Cardiac fibroblast (primary cell): ENCODE results near the gene DBNDD2.
A peak's percentile ranks its signal among the peaks of the same experiment; 100 is the strongest.

Source experiments
- DNase-seq, 2 donors: peaks; one replicate each; pipeline versions ENCODE4 v3.0.0 to v3.0.0-alpha.2; 2010; ENCODE audit warnings: low read depth in 2 of 2
- H3K4me3 ChIP-seq, 2 donors: replicated peaks in 1 of 2; 1 replicate in 1 of 2; 2 replicates in 1 of 2; pipeline ENCODE4 v1.5.1; 2011; ENCODE audit warnings: low read depth in 2 of 2, low read length in 2 of 2, mild to moderate bottlenecking in 2 of 2, moderate library complexity in 1 of 2
- CTCF ChIP-seq: IDR thresholded peaks from one replicate; pipeline ENCODE4 v1.5.1; 2011; ENCODE audit warnings: low read depth, mild to moderate bottlenecking, low read length, inconsistent platforms

DBNDD2 gene

GRCh38 chr20:45423700-45424099, 15.6 kb downstream of the DBNDD2 start:
- H3K4me3 ChIP-seq: no peak overlapping the region
- TF ChIP-seq CTCF: no peak
- no peak for DNase-seq

DNA sequence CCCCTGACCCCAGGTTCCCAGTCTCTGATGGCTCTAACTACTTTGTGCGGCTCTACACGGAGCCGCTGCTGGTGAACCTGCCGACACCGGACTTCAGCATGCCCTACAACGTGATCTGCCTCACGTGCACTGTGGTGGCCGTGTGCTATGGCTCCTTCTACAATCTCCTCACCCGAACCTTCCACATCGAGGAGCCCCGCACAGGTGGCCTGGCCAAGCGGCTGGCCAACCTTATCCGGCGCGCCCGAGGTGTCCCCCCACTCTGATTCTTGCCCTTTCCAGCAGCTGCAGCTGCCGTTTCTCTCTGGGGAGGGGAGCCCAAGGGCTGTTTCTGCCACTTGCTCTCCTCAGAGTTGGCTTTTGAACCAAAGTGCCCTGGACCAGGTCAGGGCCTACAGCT, 17.5 kb downstream of the DBNDD2 start:
- DNase-seq: no peak
- TF ChIP-seq CTCF: no peak
- no peak overlapping the region for H3K4me3 ChIP-seq

DNA sequence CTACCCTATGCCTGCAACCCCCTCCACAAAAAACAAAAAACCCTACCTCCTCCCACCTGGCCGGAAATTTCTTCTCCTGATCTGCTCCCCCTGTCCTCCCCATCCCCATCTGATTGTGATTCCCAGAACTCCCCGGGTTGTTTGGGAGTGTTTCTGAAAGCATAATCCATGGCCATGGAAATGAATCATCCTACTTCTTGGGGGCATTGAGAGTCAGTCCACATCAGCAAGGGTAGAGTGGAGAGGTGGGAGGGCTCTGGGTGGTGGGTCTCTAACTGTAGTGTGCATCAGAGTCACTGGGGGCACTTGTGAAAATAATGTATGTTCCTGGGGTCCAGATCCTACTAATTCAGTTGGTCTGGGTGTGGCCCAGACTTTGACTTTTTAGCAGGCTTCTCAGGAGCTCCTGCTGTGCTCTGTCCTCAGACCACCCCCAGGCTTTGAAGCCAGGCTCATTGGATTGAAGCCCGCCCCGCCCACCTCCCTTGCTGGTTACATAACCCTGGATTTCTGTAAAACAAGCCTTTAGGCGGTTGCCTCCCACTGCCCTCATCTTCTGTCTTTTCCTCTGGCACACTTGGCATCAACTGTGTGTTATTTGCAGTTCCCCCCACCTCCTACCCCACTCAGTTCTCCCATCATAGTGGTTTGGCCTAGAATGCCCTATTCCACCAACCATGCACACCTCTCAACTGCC, 18.4 kb downstream of the DBNDD2 start:
- DNase-seq: no peak
- TF ChIP-seq CTCF: no peak
- H3K4me3 ChIP-seq: no peak overlapping the region

DNA sequence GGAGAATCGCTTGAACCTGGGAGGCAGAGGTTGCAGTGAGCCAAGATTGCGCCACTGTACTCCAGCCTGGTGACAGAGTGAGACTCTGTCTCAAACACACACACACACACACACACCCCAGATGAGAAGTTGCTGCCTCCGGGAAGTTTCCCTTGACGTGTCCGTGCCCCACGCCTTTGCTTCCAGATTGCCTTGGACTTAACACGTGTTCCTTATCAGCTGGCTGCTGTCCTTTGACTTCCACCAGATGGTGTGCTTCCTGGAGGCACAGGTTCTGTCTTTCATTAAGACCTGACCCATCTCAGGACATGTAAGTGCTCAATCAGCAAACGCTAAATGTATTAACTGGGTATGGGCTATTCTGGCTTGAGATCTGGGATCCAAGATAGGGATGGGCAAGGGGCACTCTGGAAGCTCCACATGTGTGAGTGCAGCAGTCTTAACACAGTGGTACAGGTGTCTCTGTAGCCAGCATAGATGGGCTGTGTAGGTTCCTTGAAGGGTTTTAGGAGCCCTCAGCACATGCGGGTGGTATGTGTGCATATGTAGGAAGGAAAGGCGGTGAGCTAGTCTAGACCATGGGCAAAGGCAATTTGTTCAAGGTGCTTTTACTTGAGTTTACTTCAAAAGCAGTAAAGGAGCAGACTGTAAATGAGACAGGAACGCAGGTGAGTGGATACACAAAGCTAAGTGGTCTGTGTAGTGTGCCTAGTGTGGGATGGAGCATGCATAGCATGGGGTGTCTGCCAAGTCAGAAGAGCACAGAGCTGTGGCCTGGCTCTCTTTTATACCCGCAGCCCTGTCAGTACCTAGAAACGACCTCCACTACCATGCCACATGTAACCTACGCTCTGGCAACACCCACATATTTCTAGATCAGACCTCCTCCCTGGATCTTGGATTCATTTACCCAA, 19.4 kb downstream of the DBNDD2 start:
- no peak overlapping the region for H3K4me3 ChIP-seq
- peak in 1 of 2 donors; percentile 46 for DNase-seq
- TF ChIP-seq CTCF: no peak

DNA sequence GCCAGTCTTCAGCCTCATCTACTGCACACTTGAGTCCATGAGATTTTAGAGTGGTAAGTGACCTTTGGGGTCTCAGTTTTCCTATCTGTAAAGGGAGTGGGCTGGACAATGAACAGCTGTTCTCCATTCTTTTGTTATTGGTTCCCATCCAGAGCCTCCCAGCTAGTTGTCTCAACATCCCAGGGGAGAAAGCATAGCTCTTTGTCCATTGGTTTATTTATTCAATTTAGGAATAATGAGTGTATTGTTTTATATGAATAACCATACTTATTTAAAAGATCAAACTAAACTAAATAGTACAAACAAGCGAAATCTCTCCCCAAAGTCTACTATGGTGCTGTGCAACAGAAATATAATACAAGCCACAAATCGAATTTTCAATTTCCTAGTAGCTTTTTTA, 21.5 kb downstream of the DBNDD2 start:
- no peak for DNase-seq
- TF ChIP-seq CTCF: no peak
- no peak overlapping the region for H3K4me3 ChIP-seq

- no peak for DNase-seq
- H3K4me3 ChIP-seq: no peak overlapping the region
- TF ChIP-seq CTCF: no peak
Measured at GRCh38 chr20:45432294-45432693, 24.2 kb downstream of the DBNDD2 start.
